Stimulated activated CD4-positive, alpha-beta T cell treated with anti-CD3 and anti-CD28 coated beads, Interleukin-15, amount 100 ng/mL, for 48 hours (primary cell): ENCODE results near the gene NOTUM.

Experiments used
- DNase-seq, 2 donors: peaks; one replicate each; pipeline ENCODE4 v3.0.0-alpha.2; 2020; ENCODE audit warnings: low read depth in 2 of 2

The NOTUM gene

GRCh38 chr17:81977211-81977808 lies 16.3 kb upstream of the NOTUM start, which contains the start of gene ASPSCR1:
Gene ASPSCR1 (plus strand): TSS chr17:81977629. CDS start chr17:81977647, 18 bp downstream.
- DNase-seq, result peak; percentile 82 to 86

- DNase-seq, result peak in 1 of 2 donors; percentile 35
Observed at GRCh38 chr17:81976332-81977210, 15.6 kb upstream of the NOTUM start.

GRCh38 chr17:81973432-81973831 lies 12.4 kb upstream of the NOTUM start:
- no peak for DNase-seq

GRCh38 chr17:81968850-81969812 lies 8.1 kb upstream of the NOTUM start:
- no peak for DNase-seq

GRCh38 chr17:81968396-81968745 lies 7.4 kb upstream of the NOTUM start:
- no peak for DNase-seq

GRCh38 chr17:81967533-81968395 lies 6.8 kb upstream of the NOTUM start:
- DNase-seq, result peak; percentile 81 to 87

GRCh38 chr17:81967244-81967532 lies 6.2 kb upstream of the NOTUM start:
- DNase-seq, result no peak

GRCh38 chr17:81966343-81967243 lies 5.6 kb upstream of the NOTUM start:
- DNase-seq, result no peak

GRCh38 chr17:81964081-81964849 lies 3.3 kb upstream of the NOTUM start:
- no peak for DNase-seq

- DNase-seq, result no peak
Observed at GRCh38 chr17:81962499-81963441, 1.8 kb upstream of the NOTUM start.

- no peak for DNase-seq
Observed at GRCh38 chr17:81961521-81962498, 823 bp upstream of the NOTUM start.

- no peak for DNase-seq
Observed at GRCh38 chr17:81960130-81960958, 643 bp downstream of the NOTUM start.

- peak in 1 of 2 donors; percentile 69 for DNase-seq
Observed at GRCh38 chr17:81959362-81960129, 1.4 kb downstream of the NOTUM start.

- no peak for DNase-seq
Observed at GRCh38 chr17:81958633-81959342, 2.2 kb downstream of the NOTUM start.
